ENCODE measurements around the gene PEAK1.

GRCh38 chr15:77084436-77084835 lies 335.5 kb downstream of the PEAK1 start:
- TF ChIP-seq GLIS3 (CRISPR knock-in tag; IDR thresholded peaks at IDR 0.05), result no peak
- TF ChIP-seq PATZ1 (CRISPR knock-in tag; IDR thresholded peaks at IDR 0.05; ENCODE audit: borderline replicate concordance), result no peak

Data from SK-N-SH treated with all-trans-retinoic acid at 6 μM for 48 hours (cell line).